IMR-90 (cell line): ENCODE results near the gene ADCYAP1R1. TPM values are rescaled to one million over a fixed set of nuclear protein-coding genes. Genes with fewer than 3 reads are reported as not detected.

Source experiments
- ATAC-seq: fragments of 200-7000 bp; cut with Tn5 transposase; 2 replicates; pipeline ENCODE4 v1.9.1; 2020; ENCODE audit warnings: low read depth, mild to moderate bottlenecking, moderate library complexity
- BruUV-seq: library from RNA; stranded (reverse); fragments of 400-500 nt; replicated peaks from 2 replicates; lab custom pipeline; 2021; lab: Mats Ljungman, UMichigan
- CTCF ChIA-PET: fragments of 300-600 bp; formaldehyde crosslinking; extraction: SDS; loops from one replicate; lab custom pipeline; 2021; ENCODE audit warnings: antibody characterized with exemption; lab: Yijun Ruan, JAX
- POLR2A ChIA-PET: fragments of 300-600 bp; sonication (Branson Sonifier 250); formaldehyde crosslinking; loops from one replicate; lab custom pipeline; 2022; ENCODE audit warnings: antibody characterized with exemption; ENCODE audit not compliant: unreplicated experiment; lab: Charles Lee
- DNase-seq: peaks from one replicate; pipeline ENCODE4 v3.0.0; 2013
- H2AFZ ChIP-seq: replicated peaks from 2 replicates; pipeline ENCODE3; 2013; ENCODE audit warnings: low read length, mild to moderate bottlenecking; ENCODE audit not compliant: poor library complexity
- H2AK5ac ChIP-seq: 2 replicates; pipeline ENCODE4 v1.6.1; 2013; ENCODE audit warnings: low read depth, low read length, inconsistent platforms
- H2AK9ac ChIP-seq: replicated peaks from 2 replicates; pipeline ENCODE3; 2013; ENCODE audit warnings: mild to moderate bottlenecking, low read depth, low read length, moderate library complexity; ENCODE audit not compliant: poor library complexity
- H2BK120ac ChIP-seq: 2 replicates; pipeline ENCODE4 v1.6.1; 2013; ENCODE audit warnings: low read depth, low read length, inconsistent platforms
- H2BK15ac ChIP-seq: 3 replicates; pipeline ENCODE4 v1.6.1; 2013; ENCODE audit warnings: low read depth, low read length, inconsistent platforms
- H2BK20ac ChIP-seq: 2 replicates; pipeline ENCODE4 v1.6.1; 2013; ENCODE audit warnings: low read depth, mild to moderate bottlenecking, inconsistent platforms, low read length, moderate library complexity
- H2BK5ac ChIP-seq: 2 replicates; pipeline ENCODE4 v1.6.1; 2013; ENCODE audit warnings: mild to moderate bottlenecking, low read depth, low read length, inconsistent platforms; ENCODE audit not compliant: poor library complexity, severe bottlenecking
- H3K14ac ChIP-seq: replicated peaks from 2 replicates; pipeline ENCODE4 v1.6.1; 2013; ENCODE audit warnings: low read depth, low read length, inconsistent platforms
- H3K18ac ChIP-seq: 2 replicates; pipeline ENCODE4 v1.6.1; 2013; ENCODE audit warnings: low read depth, low read length, control low read depth
- H3K23ac ChIP-seq: 2 replicates; pipeline ENCODE4 v1.6.1; 2013; ENCODE audit warnings: low read depth, low read length, inconsistent platforms
- H3K27ac ChIP-seq: 2 replicates; pipeline ENCODE4 v1.5.1; 2013; ENCODE audit warnings: mild to moderate bottlenecking, control low read depth, low read length; ENCODE audit not compliant: insufficient read depth
- H3K27me3 ChIP-seq: 2 replicates; pipeline ENCODE4 v1.6.1; 2013; ENCODE audit warnings: low read length; ENCODE audit not compliant: control insufficient read depth, insufficient read depth
- H3K36me3 ChIP-seq: 2 replicates; pipeline ENCODE4 v1.6.1; 2013; ENCODE audit warnings: low read length, mixed read lengths; ENCODE audit not compliant: control insufficient read depth, insufficient read depth
- H3K4ac ChIP-seq: 2 replicates; pipeline ENCODE4 v1.6.1; 2013; ENCODE audit warnings: low read depth, low read length, inconsistent platforms
- H3K4me1 ChIP-seq: 2 replicates; pipeline ENCODE4 v1.6.1; 2013; ENCODE audit warnings: low read length, mixed read lengths; ENCODE audit not compliant: control insufficient read depth, insufficient read depth
- H3K4me2 ChIP-seq: 2 replicates; pipeline ENCODE4 v1.6.1; 2013; ENCODE audit warnings: low read depth, mild to moderate bottlenecking, control low read depth, low read length, moderate library complexity
- H3K4me3 ChIP-seq: 2 replicates; pipeline ENCODE4 v1.5.1; 2013; ENCODE audit warnings: low read depth, mild to moderate bottlenecking, control low read depth, low read length, moderate library complexity; ENCODE audit not compliant: insufficient read depth
- H3K56ac ChIP-seq: 2 replicates; pipeline ENCODE4 v1.6.1; 2013; ENCODE audit warnings: low read length, inconsistent platforms; ENCODE audit not compliant: insufficient read depth; ENCODE audit errors: extremely low read depth
- H3K79me1 ChIP-seq, 2 experiments: 2 replicates each; pipeline ENCODE4 v1.6.1; 2013; ENCODE audit warnings: low read length in 2 of 2, inconsistent platforms in 1 of 2, low read depth in 1 of 2
- H3K9ac ChIP-seq: 2 replicates; pipeline ENCODE4 v1.6.1; 2013; ENCODE audit warnings: low read depth, low read length, control low read depth
- H3K9me1 ChIP-seq: 2 replicates; pipeline ENCODE4 v1.6.1; 2013; ENCODE audit warnings: low read length, inconsistent platforms; ENCODE audit not compliant: insufficient read depth
- H3K9me3 ChIP-seq: 2 replicates; pipeline ENCODE4 v1.6.1; 2013; ENCODE audit warnings: low read length; ENCODE audit not compliant: control insufficient read depth, insufficient read depth
- H4K20me1 ChIP-seq: 2 replicates; pipeline ENCODE4 v1.6.1; 2013; ENCODE audit warnings: low read length, inconsistent platforms; ENCODE audit not compliant: insufficient read depth
- H4K5ac ChIP-seq: 2 replicates; pipeline ENCODE4 v1.6.1; 2013; ENCODE audit warnings: mild to moderate bottlenecking, low read depth, low read length, control low read depth
- H4K8ac ChIP-seq, 2 experiments: 2 replicates each; pipeline ENCODE4 v1.6.1; 2013; ENCODE audit warnings: low read depth in 2 of 2, low read length in 2 of 2, control low read depth in 1 of 2, inconsistent platforms in 1 of 2
- H4K91ac ChIP-seq: 2 replicates; pipeline ENCODE4 v1.6.1; 2013; ENCODE audit warnings: low read depth, low read length, inconsistent platforms; ENCODE audit not compliant: insufficient read depth
- BHLHE40 ChIP-seq: fragments of 150-350 bp; IDR thresholded peaks from 2 replicates; pipeline ENCODE4 v1.6.1; 2016; ENCODE audit warnings: mild to moderate bottlenecking, low read depth, low read length
- CEBPB ChIP-seq: IDR thresholded peaks from 2 replicates; pipeline ENCODE4 v1.6.1; 2012; ENCODE audit warnings: low read depth, low read length, improper control_type of control experiment
- CHD1 ChIP-seq: IDR thresholded peaks from 2 replicates; pipeline ENCODE4 v1.6.1; 2012; ENCODE audit warnings: low read depth, low read length, improper control_type of control experiment
- CTCF ChIP-seq: conservative IDR thresholded peaks from 2 replicates; pipeline ENCODE4 v1.5.1; 2012; ENCODE audit warnings: mild to moderate bottlenecking, low read depth, low read length, improper control_type of control experiment
- FOS ChIP-seq: fragments of 150-350 bp; IDR thresholded peaks from 2 replicates; pipeline ENCODE4 v1.6.1; 2016; ENCODE audit warnings: low read depth, low read length
- MAFK ChIP-seq: IDR thresholded peaks from 2 replicates; pipeline ENCODE4 v1.6.1; 2012; ENCODE audit warnings: low read depth, low read length, improper control_type of control experiment
- MAZ ChIP-seq: IDR thresholded peaks from 2 replicates; pipeline ENCODE4 v1.6.1; 2012; ENCODE audit warnings: low read depth, mild to moderate bottlenecking, low read length, improper control_type of control experiment, moderate library complexity, borderline replicate concordance
- MXI1 ChIP-seq: IDR thresholded peaks from 2 replicates; pipeline ENCODE4 v1.6.1; 2012; ENCODE audit warnings: low read depth, mild to moderate bottlenecking, low read length, moderate library complexity, borderline replicate concordance
- NFE2L2 ChIP-seq: fragments of 150-350 bp; IDR thresholded peaks from 2 replicates; pipeline ENCODE4 v1.6.1; 2016; ENCODE audit warnings: low read depth, mild to moderate bottlenecking, low read length
- POLR2A ChIP-seq: IDR thresholded peaks from 2 replicates; pipeline ENCODE4 v1.6.1; 2012; ENCODE audit warnings: mild to moderate bottlenecking, low read depth, low read length
- RAD21 ChIP-seq: IDR thresholded peaks from 2 replicates; pipeline ENCODE4 v1.6.1; 2012; ENCODE audit warnings: low read length, improper control_type of control experiment
- RCOR1 ChIP-seq: IDR thresholded peaks from 2 replicates; pipeline ENCODE4 v1.6.1; 2012; ENCODE audit warnings: mild to moderate bottlenecking, low read length, improper control_type of control experiment; ENCODE audit not compliant: insufficient replicate concordance
- SMC3 ChIP-seq: fragments of 150-350 bp; IDR thresholded peaks from 2 replicates; pipeline ENCODE4 v1.6.1; 2016; ENCODE audit warnings: low read depth, mild to moderate bottlenecking, antibody characterized with exemption, low read length, moderate library complexity
- WGBS, 2 experiments: methylation state at CpG; one replicate each; pipeline versions ENCODE4 v1.1.5 to v1.1.7; 2013; ENCODE audit warnings: missing lambda C conversion rate in 2 of 2; ENCODE audit not compliant: insufficient read length in 1 of 2; ENCODE audit errors: extremely low coverage in 2 of 2; 5-methylcytosine and 5-hydroxymethylcytosine counted together
- dilution Hi-C: fragments of 300-500 bp; cut with HindIII; formaldehyde crosslinking; loops from one replicate; pipeline ENCODE4 v1.14.3; 2018; ENCODE audit warnings: low sequenced_read_pairs; ENCODE audit not compliant: unreplicated experiment
- in situ Hi-C: fragments of 300-500 bp; cut with MboI; formaldehyde crosslinking; loops from 3 replicates; pipeline ENCODE4 v1.14.3; 2019; ENCODE audit warnings: low sequenced_read_pairs, inconsistent platforms, mixed read lengths
- intact Hi-C: fragments of 100-400 bp; cut with micrococcal nuclease; formaldehyde crosslinking; loops from 2 replicates; pipeline ENCODE4 v1.10.0; 2022
- polyA plus RNA-seq, 3 experiments: library from polyadenylated mRNA; depleted of rRNA; stranded (reverse); fragments of >200 nt; gene quantifications; 2 replicates each; pipeline ENCODE4 v1.2.3, GENCODE V29; 2012; ENCODE audit warnings: low replicate concordance in 1 of 3
- total RNA-seq: library from RNA; depleted of rRNA; stranded (reverse); fragments of >200 nt; gene quantifications from 2 replicates; pipeline ENCODE4 v1.2.3, GENCODE V29; 2012

ADCYAP1R1 gene
- total and polyA plus RNA-seq, 2 of the 4 experiments (the other 2 are of a cell fraction), result not detected

- H3K36me3 ChIP-seq, result no peaks in the 10 kb centered on the region
- dilution Hi-C loops (no loop called here), in situ Hi-C loops (no loop called here), intact Hi-C loops (no loop called here)
- no peak overlapping the region for H2BK15ac ChIP-seq
- no peaks in the 10 kb centered on the region for H3K79me1 ChIP-seq
- ChIA-PET CTCF (no interaction called here), POLR2A (no interaction called here)
- no peak overlapping the region for H3K18ac ChIP-seq
- no peak overlapping the region for H2AK5ac ChIP-seq
- DNase-seq (no peak), ATAC-seq (no peak)
- no peaks in the 10 kb centered on the region for H4K20me1 ChIP-seq
- no peak overlapping the region for H3K14ac ChIP-seq
- no peak overlapping the region for H2AK9ac ChIP-seq
- peaks cover 10% of the 10 kb centered on the region for H3K27me3 ChIP-seq
- TF ChIP-seq NFE2L2, result no peak
- no peak for TF ChIP-seq BHLHE40
- no peak for TF ChIP-seq CTCF
- no peak for TF ChIP-seq MAZ
- no peak for TF ChIP-seq MXI1
- TF ChIP-seq RAD21, result no peak
- TF ChIP-seq RCOR1, result no peak
- TF ChIP-seq POLR2A, result no peak
- TF ChIP-seq FOS, result no peak
- no peak for TF ChIP-seq MAFK
- no peak for TF ChIP-seq CEBPB
- TF ChIP-seq CHD1, result no peak
- no peak for TF ChIP-seq SMC3
- no peak overlapping the region for H2BK5ac ChIP-seq
- 87% methylated on average over 10 of the region's 24 CpGs; no CpG with 5 or more reads in 1 of the 2 experiments for WGBS, 2 experiments
- no peak overlapping the region for H3K9ac ChIP-seq
- H2BK20ac ChIP-seq, result no peak overlapping the region
- H4K8ac ChIP-seq, result no peak overlapping the region
- no peak overlapping the region for H3K4ac ChIP-seq
- no peak overlapping the region for H3K56ac ChIP-seq
- no peak overlapping the region for H3K23ac ChIP-seq
- H3K4me3 ChIP-seq, result no peak overlapping the region
- H3K27ac ChIP-seq, result no peak overlapping the region
- no peak overlapping the region for H2BK120ac ChIP-seq
- peaks cover 5% of the 10 kb centered on the region; the same call in 1 of the 2 replicates for H3K9me1 ChIP-seq
- no TSS peak for BruUV-seq
- no peaks in the 10 kb centered on the region for H3K9me3 ChIP-seq
- H4K91ac ChIP-seq, result no peak overlapping the region
- H4K5ac ChIP-seq, result no peak overlapping the region
- H3K4me2 ChIP-seq, result no peak overlapping the region
- H2AFZ ChIP-seq, result no peak overlapping the region
- no peaks in the 10 kb centered on the region for H3K4me1 ChIP-seq
Measured at GRCh38 chr7:31078363-31078990, 26.4 kb downstream of the ADCYAP1R1 start.
